Smooth muscle cell of the pulmonary artery (primary cell): Measurements from ENCODE around the gene CNOT6. TPM values are rescaled to one million over a fixed set of nuclear protein-coding genes. Genes with fewer than 3 reads are reported as not detected.

Experiments used
- total RNA-seq: library from RNA; depleted of rRNA; stranded (reverse); fragments of >200 nt; gene quantifications from 2 replicates; pipeline ENCODE4 v1.2.3, GENCODE V29; 2014

The CNOT6 gene
- total RNA-seq, result 15.8 and 19.7 TPM in 2 replicates

GRCh38 chr5:180494060-180494509 lies at the start of gene CNOT6:
Gene CNOT6 (plus strand): TSS chr5:180494379. CDS start chr5:180529277, 34,898 bp downstream.

GRCh38 chr5:180591311-180591887 lies 97.2 kb downstream of the CNOT6 start, which contains the start of gene SCGB3A1:
Gene SCGB3A1 (minus strand): TSS chr5:180591499. CDS start chr5:180591462, 37 bp downstream.

Other genes with a start within 250 kb of the CNOT6 start
- 23.2 and 29.1 TPM in 2 replicates for gene MAPK9, start 202.3 kb upstream of the CNOT6 start, total RNA-seq
- gene GFPT2, start 141.0 kb upstream of the CNOT6 start, total RNA-seq, result 12.2 and 23.0 TPM in 2 replicates
- not detected in 2 replicates for gene SCGB3A1, start 97.1 kb downstream of the CNOT6 start, total RNA-seq
- 0.03 and 0.33 TPM in 2 replicates for gene FLT4, start 155.2 kb downstream of the CNOT6 start, total RNA-seq
- gene OR2Y1, start 245.7 kb downstream of the CNOT6 start, total RNA-seq, result not detected in 2 replicates